PC-3 (cell line): ENCODE results near the gene NEK11. TPM values are rescaled to one million over a fixed set of nuclear protein-coding genes. Genes with fewer than 3 reads are reported as not detected.

Experiments used
- ATAC-seq: fragments of 200-7000 bp; cut with Tn5 transposase; 2 replicates; pipeline ENCODE4 v1.9.1; 2020; ENCODE audit warnings: mild to moderate bottlenecking, moderate library complexity
- BruUV-seq: library from RNA; stranded (reverse); fragments of 400-500 nt; replicated peaks from 2 replicates; lab custom pipeline; 2021; lab: Mats Ljungman, UMichigan
- CTCF ChIA-PET: fragments of 300-600 bp; sonication (Branson Sonifier 250); formaldehyde crosslinking; loops from one replicate; lab custom pipeline; 2022; ENCODE audit warnings: antibody characterized with exemption; lab: Charles Lee
- POLR2A ChIA-PET: fragments of 300-600 bp; sonication (Branson Sonifier 250); formaldehyde crosslinking; loops from one replicate; lab custom pipeline; 2022; ENCODE audit warnings: antibody characterized with exemption; ENCODE audit not compliant: unreplicated experiment; lab: Charles Lee
- DNase-seq: peaks from one replicate; pipeline ENCODE4 v3.0.0-alpha.2; 2015
- H2AFZ ChIP-seq: fragments of 300-600 bp; sonication (generic); 2 replicates; pipeline ENCODE4 v1.6.0; 2016; ENCODE audit warnings: antibody characterized with exemption, low read length
- H3F3A ChIP-seq: fragments of 300-600 bp; sonication (generic); one replicate; pipeline ENCODE4 v1.6.0; 2017; ENCODE audit warnings: antibody characterized with exemption, low read length, control low read depth, mild to moderate bottlenecking; ENCODE audit not compliant: unreplicated experiment
- H3K27ac ChIP-seq: fragments of 300-600 bp; sonication (generic); 2 replicates; pipeline ENCODE4 v1.5.1; 2016; ENCODE audit warnings: mild to moderate bottlenecking, low read length
- H3K27me3 ChIP-seq: fragments of 300-600 bp; sonication (generic); 2 replicates; pipeline ENCODE4 v1.6.1; 2016; ENCODE audit warnings: low read length, mixed read lengths
- H3K36me3 ChIP-seq: fragments of 300-600 bp; sonication (generic); 2 replicates; pipeline ENCODE4 v1.6.1; 2016; ENCODE audit warnings: low read depth, mixed run types, low read length, mixed read lengths
- H3K4me1 ChIP-seq: fragments of 300-600 bp; sonication (generic); 2 replicates; pipeline ENCODE4 v1.5.1; 2016; ENCODE audit warnings: low read length; ENCODE audit not compliant: insufficient read depth
- H3K4me2 ChIP-seq: fragments of 300-600 bp; sonication (generic); 2 replicates; pipeline ENCODE4 v1.6.0; 2016; ENCODE audit warnings: low read length
- H3K4me3 ChIP-seq: fragments of 300-600 bp; sonication (generic); 2 replicates; pipeline ENCODE4 v1.5.1; 2016; ENCODE audit warnings: mild to moderate bottlenecking, low read length, mixed read lengths
- H3K79me2 ChIP-seq: fragments of 300-600 bp; sonication (generic); 2 replicates; pipeline ENCODE4 v1.6.1; 2017; ENCODE audit warnings: low read length, mixed read lengths
- H3K9ac ChIP-seq: fragments of 300-600 bp; sonication (generic); 2 replicates; pipeline ENCODE4 v1.6.0; 2016; ENCODE audit warnings: mild to moderate bottlenecking, low read length
- H3K9me2 ChIP-seq: fragments of 300-600 bp; sonication (generic); replicated peaks from 2 replicates; pipeline ENCODE4 v1.6.1; 2016; ENCODE audit warnings: mixed run types, low read length, mixed read lengths
- H3K9me3 ChIP-seq: fragments of 300-600 bp; sonication (generic); 2 replicates; pipeline ENCODE4 v1.6.1; 2016; ENCODE audit warnings: low read length, mixed read lengths
- H4K20me1 ChIP-seq: fragments of 300-600 bp; sonication (generic); 2 replicates; pipeline ENCODE4 v1.6.1; 2016; ENCODE audit warnings: low read length, mixed read lengths
- EZH2 ChIP-seq: fragments of 300-600 bp; sonication (generic); IDR thresholded peaks from one replicate; pipeline ENCODE4 v1.6.1; 2017; ENCODE audit warnings: antibody characterized with exemption, mild to moderate bottlenecking, low read length; ENCODE audit not compliant: unreplicated experiment
- EZH2phosphoT487 ChIP-seq: fragments of 300-600 bp; sonication (generic); IDR thresholded peaks from 2 replicates; pipeline ENCODE4 v1.6.1; 2018; ENCODE audit warnings: mild to moderate bottlenecking, antibody characterized with exemption, low read length, borderline replicate concordance
- intact Hi-C: fragments of 100-400 bp; cut with micrococcal nuclease; formaldehyde crosslinking; loops from 2 replicates; pipeline ENCODE4 v1.9.0; 2023
- total RNA-seq: library from RNA; depleted of rRNA; stranded (reverse); fragments of >200 nt; gene quantifications from 2 replicates; pipeline ENCODE4 v1.2.3, GENCODE V29; 2014
- TF ChIP-seq, protein P1 (sequence below): fragments of 300-600 bp; sonication (generic); conservative IDR thresholded peaks from 2 replicates; pipeline ENCODE4 v1.5.1; 2017; ENCODE audit warnings: antibody characterized with exemption, low read depth, mild to moderate bottlenecking, low read length

Gene NEK11
- total RNA-seq, 1 experiment from 2014 or later = 3.1 TPM

- POLR2A ChIA-PET = no interaction called here
- peaks cover 9% of the 10 kb centered on the region; the same call in 1 of the 2 replicates for H3K4me1 ChIP-seq
- H4K20me1 ChIP-seq = no peaks in the 10 kb centered on the region
- H3K36me3 ChIP-seq = no peaks in the 10 kb centered on the region
- TF ChIP-seq EZH2 (no peak), EZH2phosphoT487 (no peak)
- TF ChIP-seq, protein P1, sequence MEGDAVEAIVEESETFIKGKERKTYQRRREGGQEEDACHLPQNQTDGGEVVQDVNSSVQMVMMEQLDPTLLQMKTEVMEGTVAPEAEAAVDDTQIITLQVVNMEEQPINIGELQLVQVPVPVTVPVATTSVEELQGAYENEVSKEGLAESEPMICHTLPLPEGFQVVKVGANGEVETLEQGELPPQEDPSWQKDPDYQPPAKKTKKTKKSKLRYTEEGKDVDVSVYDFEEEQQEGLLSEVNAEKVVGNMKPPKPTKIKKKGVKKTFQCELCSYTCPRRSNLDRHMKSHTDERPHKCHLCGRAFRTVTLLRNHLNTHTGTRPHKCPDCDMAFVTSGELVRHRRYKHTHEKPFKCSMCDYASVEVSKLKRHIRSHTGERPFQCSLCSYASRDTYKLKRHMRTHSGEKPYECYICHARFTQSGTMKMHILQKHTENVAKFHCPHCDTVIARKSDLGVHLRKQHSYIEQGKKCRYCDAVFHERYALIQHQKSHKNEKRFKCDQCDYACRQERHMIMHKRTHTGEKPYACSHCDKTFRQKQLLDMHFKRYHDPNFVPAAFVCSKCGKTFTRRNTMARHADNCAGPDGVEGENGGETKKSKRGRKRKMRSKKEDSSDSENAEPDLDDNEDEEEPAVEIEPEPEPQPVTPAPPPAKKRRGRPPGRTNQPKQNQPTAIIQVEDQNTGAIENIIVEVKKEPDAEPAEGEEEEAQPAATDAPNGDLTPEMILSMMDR = no peak
- no peaks in the 10 kb centered on the region for H3K27me3 ChIP-seq
- ATAC-seq (no peak), DNase-seq (no peak)
- no peak overlapping the region for H3K9ac ChIP-seq
- intact Hi-C loops = no loop called here
- H3K79me2 ChIP-seq = no peaks in the 10 kb centered on the region
- no peaks in the 10 kb centered on the region for H3K9me2 ChIP-seq
- H3K4me2 ChIP-seq = no peak overlapping the region
- H3K27ac ChIP-seq = no peak overlapping the region
- H3K4me3 ChIP-seq = no peak overlapping the region
- H3F3A ChIP-seq = no peaks in the 10 kb centered on the region
- CTCF ChIA-PET = no interaction called here
- no peak overlapping the region for H2AFZ ChIP-seq
- H3K9me3 ChIP-seq = no peaks in the 10 kb centered on the region
- no TSS peak for BruUV-seq
These were observed 312.4 kb downstream of the NEK11 start for GRCh38 chr3:131338948-131339640.

GRCh38 chr3:131341761-131342160 is 315.1 kb downstream of the NEK11 start:
- Histone ChIP-seq H3K27ac (no peak overlapping the region), H3K27me3 (no peaks in the 10 kb centered on the region), H3K9me2 (no peaks in the 10 kb centered on the region), H3F3A (no peaks in the 10 kb centered on the region), H3K4me1 (peaks cover 11% of the 10 kb centered on the region), H3K9ac (no peak overlapping the region), H3K4me3 (no peak overlapping the region), H3K9me3 (no peaks in the 10 kb centered on the region), H3K36me3 (no peaks in the 10 kb centered on the region), H4K20me1 (no peaks in the 10 kb centered on the region), H3K79me2 (no peaks in the 10 kb centered on the region), H3K4me2 (no peak overlapping the region), H2AFZ (no peak overlapping the region)
- TF ChIP-seq EZH2 = no peak
- TF ChIP-seq, protein P1 = no peak
- no peak for TF ChIP-seq EZH2phosphoT487
- no TSS peak for BruUV-seq
- ATAC-seq (no peak), DNase-seq (no peak)
- intact Hi-C loops = loop anchor here (10.0 kb wide), 1 partner anchor 127 kb away; no protein-coding TSS in a partner anchor
- ChIA-PET CTCF (no interaction called here), POLR2A (no interaction called here)

DNA sequence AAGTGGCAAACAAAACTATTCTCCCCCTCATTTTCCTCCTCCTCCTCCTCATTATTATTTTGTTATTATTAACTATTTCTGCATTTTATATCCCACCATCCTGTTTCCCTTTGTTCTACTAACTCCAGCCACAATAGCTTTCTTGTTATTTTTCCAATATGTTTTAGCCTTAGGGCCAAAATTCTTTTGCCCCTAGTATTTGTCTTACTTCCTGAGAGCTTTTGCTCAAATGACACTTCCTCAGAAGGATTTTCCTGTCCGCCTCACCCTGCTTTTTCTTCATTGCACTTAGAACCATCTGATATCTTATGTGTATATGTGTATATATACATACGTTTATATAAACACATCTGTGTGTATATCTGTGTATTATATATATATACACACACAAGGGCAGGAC is 322.2 kb downstream of the NEK11 start:
- TF ChIP-seq, protein P1 = no peak
- TF ChIP-seq EZH2 (no peak), EZH2phosphoT487 (no peak)
- Histone ChIP-seq H3K27me3 (no peaks in the 10 kb centered on the region), H3F3A (no peaks in the 10 kb centered on the region), H3K4me1 (peaks cover 64% of the 10 kb centered on the region), H3K4me2 (peak overlapping the region; percentile 55), H3K9me2 (no peaks in the 10 kb centered on the region), H3K9ac (peak overlapping the region; percentile 28; the same call in 1 of the 2 replicates), H3K79me2 (no peaks in the 10 kb centered on the region), H3K9me3 (no peaks in the 10 kb centered on the region), H3K4me3 (no peak overlapping the region), H3K27ac (peak overlapping the region; percentile 85), H3K36me3 (no peaks in the 10 kb centered on the region), H2AFZ (no peak overlapping the region), H4K20me1 (no peaks in the 10 kb centered on the region)
- DNase-seq = peak; percentile 90
- intact Hi-C loops = loop anchor here (5.0 to 10.0 kb wide), 2 partner anchors 33 to 134 kb away; partner anchors contain the start of gene NUDT16
- peak; percentile 42 for ATAC-seq
- no TSS peak for BruUV-seq
- ChIA-PET CTCF (no interaction called here), POLR2A (no interaction called here)
